ENCODE measurements around the gene ASCC1. TPM values are rescaled to one million over a fixed set of nuclear protein-coding genes. Genes with fewer than 3 reads are reported as not detected.

The ASCC1 gene
- total and polyA plus RNA-seq, 2 donors (not counting 1 experiment from before 2014, with no cell fraction given): 40.2 to 42.1 TPM

DNA sequence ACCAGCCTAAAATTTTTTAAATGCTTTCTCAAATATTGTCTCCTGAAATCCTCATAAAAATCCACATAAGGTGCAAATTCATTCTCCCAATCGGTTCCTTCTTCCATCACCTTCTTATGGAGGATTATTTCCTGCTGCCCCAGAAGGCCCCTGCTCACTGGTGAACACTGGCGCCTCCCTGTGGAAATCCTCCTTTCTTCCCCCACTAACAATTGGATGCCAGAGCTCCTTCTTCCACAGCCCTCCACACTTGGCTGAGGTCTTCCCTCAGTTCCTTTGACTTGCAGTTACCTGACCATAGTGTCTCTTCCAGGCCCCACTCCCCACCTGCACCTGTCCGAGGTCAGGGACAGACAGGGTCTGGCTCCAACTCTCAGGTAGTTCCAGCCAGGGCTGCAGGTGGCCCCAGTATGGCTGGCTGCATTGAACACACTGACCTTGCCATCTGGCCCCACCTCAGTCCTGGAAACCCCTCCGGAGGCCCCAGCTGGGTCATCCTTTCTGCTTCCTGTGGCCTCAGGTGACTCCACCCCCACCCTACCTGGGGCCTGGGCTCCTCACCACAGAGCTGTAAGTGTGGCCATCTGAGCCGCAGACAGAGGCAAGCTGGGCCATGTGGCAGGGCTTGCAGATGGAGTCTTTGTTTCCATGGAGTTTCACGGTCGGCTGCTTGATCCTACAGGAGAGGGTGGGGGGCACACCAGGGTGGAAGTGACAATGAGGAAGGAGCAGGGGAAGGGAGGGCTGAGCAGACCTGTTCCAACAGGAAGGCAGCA, 146.1 kb downstream of the ASCC1 start:
- Histone ChIP-seq H3K27ac (ENCODE audit: insufficient read depth, low read length) (no peak overlapping the region), H3K79me2 (ENCODE audit: control insufficient read depth, insufficient read depth, low read length) (no peaks in the 10 kb centered on the region), H4K20me1 (ENCODE audit: control insufficient read depth, extremely low read depth, insufficient read depth, low read length) (no peaks in the 10 kb centered on the region), H3K27me3 (ENCODE audit: control insufficient read depth, insufficient read depth, low read length) (peaks cover 7% of the 10 kb centered on the region), H3K9ac (ENCODE audit: insufficient read depth, low read length) (no peak overlapping the region), H3K4me2 (ENCODE audit: extremely low read depth, insufficient read depth, low read length) (no peak overlapping the region), H3K4me1 (ENCODE audit: control insufficient read depth, extremely low read depth, insufficient read depth, low read length) (no peaks in the 10 kb centered on the region), H3K9me3 (ENCODE audit: control insufficient read depth, insufficient read depth, low read depth, low read length) (no peaks in the 10 kb centered on the region), H3K4me3 (replicated peaks in 1 of 4; ENCODE audit: control extremely low read depth in 1 of 4, insufficient read depth in 1 of 4, low read depth in 3 of 4, low read length in 4 of 4) (no peak overlapping the region), H2AFZ (ENCODE audit: low read length) (no peak overlapping the region), H3K36me3 (ENCODE audit: control insufficient read depth, insufficient read depth, low read length) (no peaks in the 10 kb centered on the region)
- TF ChIP-seq EZH2 (IDR thresholded peaks at IDR 0.05; ENCODE audit: low read length, missing control alignments): no peak
- TF ChIP-seq, protein P1, sequence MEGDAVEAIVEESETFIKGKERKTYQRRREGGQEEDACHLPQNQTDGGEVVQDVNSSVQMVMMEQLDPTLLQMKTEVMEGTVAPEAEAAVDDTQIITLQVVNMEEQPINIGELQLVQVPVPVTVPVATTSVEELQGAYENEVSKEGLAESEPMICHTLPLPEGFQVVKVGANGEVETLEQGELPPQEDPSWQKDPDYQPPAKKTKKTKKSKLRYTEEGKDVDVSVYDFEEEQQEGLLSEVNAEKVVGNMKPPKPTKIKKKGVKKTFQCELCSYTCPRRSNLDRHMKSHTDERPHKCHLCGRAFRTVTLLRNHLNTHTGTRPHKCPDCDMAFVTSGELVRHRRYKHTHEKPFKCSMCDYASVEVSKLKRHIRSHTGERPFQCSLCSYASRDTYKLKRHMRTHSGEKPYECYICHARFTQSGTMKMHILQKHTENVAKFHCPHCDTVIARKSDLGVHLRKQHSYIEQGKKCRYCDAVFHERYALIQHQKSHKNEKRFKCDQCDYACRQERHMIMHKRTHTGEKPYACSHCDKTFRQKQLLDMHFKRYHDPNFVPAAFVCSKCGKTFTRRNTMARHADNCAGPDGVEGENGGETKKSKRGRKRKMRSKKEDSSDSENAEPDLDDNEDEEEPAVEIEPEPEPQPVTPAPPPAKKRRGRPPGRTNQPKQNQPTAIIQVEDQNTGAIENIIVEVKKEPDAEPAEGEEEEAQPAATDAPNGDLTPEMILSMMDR (conservative IDR thresholded peaks at IDR 0.05 in 1 of 2, IDR thresholded peaks at IDR 0.05 in 1 of 2; ENCODE audit: low read depth in 1 of 2, low read length in 2 of 2): peak in 1 of 2 donors; percentile 15
- no peak for DNase-seq (ENCODE audit: low read depth in 2 of 2)

DNA sequence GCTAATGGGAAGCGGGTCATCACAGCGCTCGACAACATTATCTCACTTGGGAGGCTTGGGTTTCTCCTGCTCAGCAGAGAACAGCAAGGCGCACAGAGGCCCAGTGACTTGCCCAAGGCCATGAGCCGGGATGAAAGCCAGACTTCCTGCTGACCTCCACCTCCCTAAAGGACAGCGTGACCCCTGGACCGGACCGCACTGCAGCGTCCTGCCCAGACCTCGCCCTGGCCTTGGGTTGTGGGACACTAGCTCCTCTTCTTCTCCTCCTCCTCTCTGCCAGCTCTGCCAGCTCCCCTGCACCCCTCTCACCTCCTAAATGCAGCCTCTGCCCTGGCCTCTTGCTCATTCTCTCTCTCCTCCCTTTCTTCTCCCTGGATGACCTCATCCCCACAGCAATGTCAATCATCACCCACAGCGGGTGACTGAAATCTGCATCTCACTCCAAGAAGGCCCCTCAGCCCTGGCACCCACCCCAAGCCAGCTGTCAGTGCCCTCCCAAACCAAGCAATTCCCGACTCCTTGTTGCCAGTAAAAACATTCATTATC, 147.1 kb downstream of the ASCC1 start:
- Histone ChIP-seq H3K27ac (ENCODE audit: insufficient read depth, low read length) (no peak overlapping the region), H2AFZ (ENCODE audit: low read length) (no peak overlapping the region), H3K36me3 (ENCODE audit: control insufficient read depth, insufficient read depth, low read length) (no peaks in the 10 kb centered on the region), H3K4me3 (replicated peaks in 1 of 4; ENCODE audit: control extremely low read depth in 1 of 4, insufficient read depth in 1 of 4, low read depth in 3 of 4, low read length in 4 of 4) (no peak overlapping the region), H3K4me1 (ENCODE audit: control insufficient read depth, extremely low read depth, insufficient read depth, low read length) (no peaks in the 10 kb centered on the region), H3K27me3 (ENCODE audit: control insufficient read depth, insufficient read depth, low read length) (peaks cover 7% of the 10 kb centered on the region), H4K20me1 (ENCODE audit: control insufficient read depth, extremely low read depth, insufficient read depth, low read length) (no peaks in the 10 kb centered on the region), H3K9me3 (ENCODE audit: control insufficient read depth, insufficient read depth, low read depth, low read length) (no peaks in the 10 kb centered on the region), H3K9ac (ENCODE audit: insufficient read depth, low read length) (no peak overlapping the region), H3K4me2 (ENCODE audit: extremely low read depth, insufficient read depth, low read length) (no peak overlapping the region), H3K79me2 (ENCODE audit: control insufficient read depth, insufficient read depth, low read length) (no peaks in the 10 kb centered on the region)
- TF ChIP-seq, protein P1 (conservative IDR thresholded peaks at IDR 0.05 in 1 of 2, IDR thresholded peaks at IDR 0.05 in 1 of 2; ENCODE audit: low read depth in 1 of 2, low read length in 2 of 2): no peak
- DNase-seq (ENCODE audit: low read depth in 2 of 2): no peak

DNA sequence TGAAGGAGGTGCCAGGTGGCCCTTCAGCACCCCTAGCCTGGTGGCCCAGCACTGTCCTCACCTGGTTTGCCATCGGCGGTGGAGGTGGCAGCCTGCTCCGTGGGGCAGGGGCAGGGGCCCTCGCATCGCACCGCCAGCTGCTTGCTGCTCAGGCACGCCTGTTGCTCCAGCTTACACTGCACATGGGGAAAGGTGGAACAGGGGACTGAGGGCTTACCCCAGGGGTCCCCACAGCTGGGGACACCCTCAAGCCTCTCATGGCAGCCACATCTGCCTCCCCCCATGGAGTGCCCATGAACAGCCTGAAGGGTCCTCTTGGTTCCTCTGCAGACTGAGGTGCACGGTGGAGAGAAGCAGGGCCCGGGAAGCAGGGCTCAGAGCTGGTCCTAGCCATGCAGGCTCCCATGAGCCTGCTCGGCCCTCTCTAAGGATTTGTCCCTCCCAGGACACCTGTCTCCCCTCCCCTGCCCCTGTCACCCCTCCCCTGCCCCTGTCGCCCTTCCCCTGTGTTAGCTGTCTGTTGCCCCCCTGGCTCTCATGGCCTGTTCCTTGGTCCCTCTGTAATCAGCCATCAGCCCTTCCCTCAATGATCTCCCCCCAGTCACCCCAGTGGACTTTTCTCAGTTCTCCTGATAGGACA, 147.8 kb downstream of the ASCC1 start:
- no peaks in the 10 kb centered on the region for H3K9me3 ChIP-seq (ENCODE audit: control insufficient read depth, insufficient read depth, low read depth, low read length)
- no peaks in the 10 kb centered on the region for H4K20me1 ChIP-seq (ENCODE audit: control insufficient read depth, extremely low read depth, insufficient read depth, low read length)
- H2AFZ ChIP-seq (ENCODE audit: low read length): no peak overlapping the region
- DNase-seq (ENCODE audit: low read depth in 2 of 2): no peak
- H3K4me3 ChIP-seq (replicated peaks in 1 of 4; ENCODE audit: control extremely low read depth in 1 of 4, insufficient read depth in 1 of 4, low read depth in 3 of 4, low read length in 4 of 4): no peak overlapping the region
- peaks cover 7% of the 10 kb centered on the region for H3K27me3 ChIP-seq (ENCODE audit: control insufficient read depth, insufficient read depth, low read length)
- no peak for TF ChIP-seq EZH2 (IDR thresholded peaks at IDR 0.05; ENCODE audit: low read length, missing control alignments)
- TF ChIP-seq, protein P1 (conservative IDR thresholded peaks at IDR 0.05 in 1 of 2, IDR thresholded peaks at IDR 0.05 in 1 of 2; ENCODE audit: low read depth in 1 of 2, low read length in 2 of 2): no peak
- H3K79me2 ChIP-seq (ENCODE audit: control insufficient read depth, insufficient read depth, low read length): no peaks in the 10 kb centered on the region
- no peaks in the 10 kb centered on the region for H3K4me1 ChIP-seq (ENCODE audit: control insufficient read depth, extremely low read depth, insufficient read depth, low read length)
- H3K27ac ChIP-seq (ENCODE audit: insufficient read depth, low read length): no peak overlapping the region
- H3K9ac ChIP-seq (ENCODE audit: insufficient read depth, low read length): no peak overlapping the region
- H3K4me2 ChIP-seq (ENCODE audit: extremely low read depth, insufficient read depth, low read length): no peak overlapping the region
- no peaks in the 10 kb centered on the region for H3K36me3 ChIP-seq (ENCODE audit: control insufficient read depth, insufficient read depth, low read length)
